ENCODE measurements around the gene TMEM74B. TPM values are rescaled to one million over a fixed set of nuclear protein-coding genes. Genes with fewer than 3 reads are reported as not detected.
"Not testable (repeated sequence)": the region's sequence is repeated elsewhere in the genome, so short reads cannot be mapped to it uniquely, and the experiment has no call there.

The TMEM74B gene
- total RNA-seq, 1 experiment from 2014 or later = 6.3 TPM

DNA sequence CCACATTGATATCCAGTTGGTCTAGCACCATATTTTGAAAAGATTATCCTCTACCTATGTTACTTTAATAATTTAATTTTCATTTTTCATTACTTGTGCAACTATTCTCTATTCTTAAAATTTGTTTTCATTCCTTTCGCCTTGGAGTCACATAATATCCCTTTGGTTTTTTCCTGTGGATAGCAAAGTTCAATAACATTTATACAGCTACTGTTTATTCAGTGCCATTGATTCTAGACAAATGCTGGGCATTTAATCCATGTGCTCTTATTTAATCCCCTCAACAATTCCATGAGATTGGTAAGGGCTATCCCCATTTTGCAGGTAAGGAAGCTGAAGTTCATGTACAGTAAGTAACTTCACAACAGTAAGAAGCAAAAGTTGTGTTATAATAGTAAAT is 33.8 kb downstream of the TMEM74B start:
- DNase-seq = no peak
- H3K4me3 ChIP-seq (ENCODE audit: low read length) = no peak overlapping the region
- no peaks in the 10 kb centered on the region for H3F3A ChIP-seq (ENCODE audit: low read length, unreplicated experiment)
- intact Hi-C loops (cut with micrococcal nuclease) = no loop called here
- no peak overlapping the region for H3K9ac ChIP-seq (ENCODE audit: low read length)
- TF ChIP-seq EZH2 (IDR thresholded peaks at IDR 0.05; ENCODE audit: low read length, unreplicated experiment) (no peak), EZH2phosphoT487 (IDR thresholded peaks at IDR 0.05; ENCODE audit: borderline replicate concordance, low read length) (no peak), CTCF (conservative IDR thresholded peaks at IDR 0.05; ENCODE audit: low read depth, low read length) (no peak)
- peaks cover 12% of the 10 kb centered on the region; the same call in 1 of the 2 replicates for H3K79me2 ChIP-seq (ENCODE audit: low read length)
- no peaks in the 10 kb centered on the region for H3K4me1 ChIP-seq (ENCODE audit: insufficient read depth, low read length)
- ChIA-PET POLR2A (ENCODE audit: unreplicated experiment) (interaction anchor here (0.6 kb wide), 1 partner anchor 77 kb away, joined by 4 read pairs; no protein-coding TSS in a partner anchor), CTCF (no interaction called here)
- no TSS peak for BruUV-seq (replicated peaks)
- no peaks in the 10 kb centered on the region for H3K9me2 ChIP-seq (replicated peaks; ENCODE audit: low read length)
- H3K27ac ChIP-seq (ENCODE audit: low read length) = no peak overlapping the region
- H4K20me1 ChIP-seq (ENCODE audit: low read length) = 0 out of 2 replicates have a peak, but pooled peaks cover 11% of the 10 kb centered on the region
- ATAC-seq = no peak
- H2AFZ ChIP-seq (ENCODE audit: low read length) = no peak overlapping the region
- no peaks in the 10 kb centered on the region for H3K9me3 ChIP-seq (ENCODE audit: low read length)
- H3K36me3 ChIP-seq (ENCODE audit: low read depth, low read length) = peaks cover 64% of the 10 kb centered on the region
- H3K27me3 ChIP-seq (ENCODE audit: low read length) = no peaks in the 10 kb centered on the region
- no peak overlapping the region for H3K4me2 ChIP-seq (ENCODE audit: low read length)

GRCh38 chr20:1150218-1150617 is 34.6 kb downstream of the TMEM74B start:
- H3K27me3 ChIP-seq (ENCODE audit: low read length) = no peaks in the 10 kb centered on the region
- ATAC-seq (peak; percentile 92), DNase-seq (peak; percentile 55)
- no peaks in the 10 kb centered on the region for H3K4me1 ChIP-seq (ENCODE audit: insufficient read depth, low read length)
- TF ChIP-seq EZH2 (IDR thresholded peaks at IDR 0.05; ENCODE audit: low read length, unreplicated experiment) (no peak), CTCF (conservative IDR thresholded peaks at IDR 0.05; ENCODE audit: low read depth, low read length) (no peak), EZH2phosphoT487 (IDR thresholded peaks at IDR 0.05; ENCODE audit: borderline replicate concordance, low read length) (no peak)
- no peak overlapping the region for H3K4me2 ChIP-seq (ENCODE audit: low read length)
- peaks cover 12% of the 10 kb centered on the region; the same call in 1 of the 2 replicates for H3K79me2 ChIP-seq (ENCODE audit: low read length)
- POLR2A ChIA-PET (ENCODE audit: unreplicated experiment) = interaction anchor here (0.6 kb wide), 1 partner anchor 320 kb away, joined by 12 read pairs; no protein-coding TSS in a partner anchor
- H3K9me2 ChIP-seq (replicated peaks; ENCODE audit: low read length) = no peaks in the 10 kb centered on the region
- H3K9me3 ChIP-seq (ENCODE audit: low read length) = no peaks in the 10 kb centered on the region
- H3K36me3 ChIP-seq (ENCODE audit: low read depth, low read length) = peaks cover 63% of the 10 kb centered on the region
- CTCF ChIA-PET = no interaction called here
- 0 out of 2 replicates have a peak, but pooled peaks cover 11% of the 10 kb centered on the region for H4K20me1 ChIP-seq (ENCODE audit: low read length)
- no TSS peak for BruUV-seq (replicated peaks)
- intact Hi-C loops (cut with micrococcal nuclease) = no loop called here
- H3F3A ChIP-seq (ENCODE audit: low read length, unreplicated experiment) = no peaks in the 10 kb centered on the region
- H2AFZ ChIP-seq (ENCODE audit: low read length) = no peak overlapping the region
- H3K27ac ChIP-seq (ENCODE audit: low read length) = no peak overlapping the region
- H3K9ac ChIP-seq (ENCODE audit: low read length) = no peak overlapping the region
- H3K4me3 ChIP-seq (ENCODE audit: low read length) = no peak overlapping the region

DNA sequence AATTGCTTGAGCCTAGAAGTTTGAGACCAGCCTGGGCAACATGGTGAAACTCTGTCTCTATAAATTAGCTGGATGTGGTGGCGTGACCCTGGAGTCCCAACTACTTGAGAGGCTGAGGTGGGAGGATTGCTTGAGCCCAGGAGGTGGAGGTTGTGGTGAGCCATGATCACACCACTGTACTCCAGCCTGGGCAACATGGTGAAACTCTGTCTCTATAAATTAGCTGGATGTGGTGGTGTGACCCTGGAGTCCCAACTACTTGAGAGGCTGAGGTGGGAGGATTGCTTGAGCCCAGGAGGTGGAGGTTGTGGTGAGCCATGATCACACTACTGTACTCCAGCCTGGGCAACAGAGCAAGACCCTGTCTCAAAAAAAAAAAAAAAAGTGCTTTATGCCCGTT is 35.0 kb downstream of the TMEM74B start:
- intact Hi-C loops (cut with micrococcal nuclease); DNase-seq; BruUV-seq (replicated peaks); H3K9ac ChIP-seq (ENCODE audit: low read length); H3F3A ChIP-seq (ENCODE audit: low read length, unreplicated experiment); H3K27me3 ChIP-seq (ENCODE audit: low read length); ATAC-seq; H3K4me1 ChIP-seq (ENCODE audit: insufficient read depth, low read length); CTCF ChIA-PET; H3K4me2 ChIP-seq (ENCODE audit: low read length); POLR2A ChIA-PET (ENCODE audit: unreplicated experiment); H2AFZ ChIP-seq (ENCODE audit: low read length); H3K27ac ChIP-seq (ENCODE audit: low read length); H3K9me2 ChIP-seq (replicated peaks; ENCODE audit: low read length); H3K4me3 ChIP-seq (ENCODE audit: low read length); H3K9me3 ChIP-seq (ENCODE audit: low read length): not testable (repeated sequence)
- H4K20me1 ChIP-seq (ENCODE audit: low read length) = 0 out of 2 replicates have a peak, but pooled peaks cover 11% of the 10 kb centered on the region
- H3K36me3 ChIP-seq (ENCODE audit: low read depth, low read length) = peaks cover 60% of the 10 kb centered on the region
- peaks cover 12% of the 10 kb centered on the region; the same call in 1 of the 2 replicates for H3K79me2 ChIP-seq (ENCODE audit: low read length)

All from PC-3 (cell line).